ENCODE measurements around the gene ADSS2.

ADSS2 gene

GRCh38 chr1:244445320-244446181 is 6.2 kb downstream of the ADSS2 start:
- DNase-seq = no peak

- DNase-seq = no peak
Observed at GRCh38 chr1:244444854-244445253, 6.9 kb downstream of the ADSS2 start.

- DNase-seq = no peak
Observed at GRCh38 chr1:244442850-244443249, 8.9 kb downstream of the ADSS2 start.

- no peak for DNase-seq
Observed at GRCh38 chr1:244439391-244440032, 12.2 kb downstream of the ADSS2 start.

GRCh38 chr1:244437086-244437468 is 14.6 kb downstream of the ADSS2 start:
- DNase-seq = no peak

GRCh38 chr1:244436336-244437085 is 15.2 kb downstream of the ADSS2 start:
- no peak for DNase-seq

- DNase-seq = no peak
Observed at GRCh38 chr1:244435562-244436205, 16.0 kb downstream of the ADSS2 start.

- no peak for DNase-seq
Observed at GRCh38 chr1:244431166-244431565, 20.5 kb downstream of the ADSS2 start.

- no peak for DNase-seq
Observed at GRCh38 chr1:244429818-244430217, 21.9 kb downstream of the ADSS2 start.

GRCh38 chr1:244427647-244428046 is 24.1 kb downstream of the ADSS2 start:
- DNase-seq = no peak

GRCh38 chr1:244424649-244425334 is 26.9 kb downstream of the ADSS2 start:
- no peak for DNase-seq

- DNase-seq = no peak
Observed at GRCh38 chr1:244422174-244422573, 29.5 kb downstream of the ADSS2 start.

- DNase-seq = no peak
Observed at GRCh38 chr1:244419024-244419423, 32.7 kb downstream of the ADSS2 start.

- DNase-seq = no peak
Observed at GRCh38 chr1:244414543-244414942, 37.2 kb downstream of the ADSS2 start.

GRCh38 chr1:244413736-244414135 is 38.0 kb downstream of the ADSS2 start:
- DNase-seq = no peak

GRCh38 chr1:244412176-244412575 is 39.5 kb downstream of the ADSS2 start:
- DNase-seq = no peak

- no peak for DNase-seq
Observed at GRCh38 chr1:244409701-244410100, 42.0 kb downstream of the ADSS2 start.

GRCh38 chr1:244406337-244406736 is 45.4 kb downstream of the ADSS2 start:
- no peak for DNase-seq

GRCh38 chr1:244405856-244406255 is 45.9 kb downstream of the ADSS2 start:
- no peak for DNase-seq

- DNase-seq = no peak
Observed at GRCh38 chr1:244403431-244403830, 48.3 kb downstream of the ADSS2 start.

- DNase-seq = no peak
Observed at GRCh38 chr1:244400974-244401373, 50.7 kb downstream of the ADSS2 start.

- DNase-seq = no peak
Observed at GRCh38 chr1:244397131-244397530, 54.6 kb downstream of the ADSS2 start.

- DNase-seq = no peak
Observed at GRCh38 chr1:244395965-244396364, 55.7 kb downstream of the ADSS2 start.
